Mucosa of gallbladder (tissue), 1 donor: ENCODE results near the gene STX10. TPM values are rescaled to one million over a fixed set of nuclear protein-coding genes. Genes with fewer than 3 reads are reported as not detected.
"Not testable (repeated sequence)": the region's sequence is repeated elsewhere in the genome, so short reads cannot be mapped to it uniquely, and the experiment has no call there.

Experiments used
- DNase-seq: peaks from one replicate; pipeline ENCODE4 v3.0.0-alpha.2; 2020; ENCODE audit warnings: low spot score
- total RNA-seq: library from RNA; stranded (reverse); gene quantifications from one replicate; pipeline ENCODE4 v1.2.1, GENCODE V29; 2021
- donor health status: DM: no; HTN: no; CAD: no.

The STX10 gene, protein sequence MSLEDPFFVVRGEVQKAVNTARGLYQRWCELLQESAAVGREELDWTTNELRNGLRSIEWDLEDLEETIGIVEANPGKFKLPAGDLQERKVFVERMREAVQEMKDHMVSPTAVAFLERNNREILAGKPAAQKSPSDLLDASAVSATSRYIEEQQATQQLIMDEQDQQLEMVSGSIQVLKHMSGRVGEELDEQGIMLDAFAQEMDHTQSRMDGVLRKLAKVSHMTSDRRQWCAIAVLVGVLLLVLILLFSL
- total RNA-seq = 57.7 TPM

DNA sequence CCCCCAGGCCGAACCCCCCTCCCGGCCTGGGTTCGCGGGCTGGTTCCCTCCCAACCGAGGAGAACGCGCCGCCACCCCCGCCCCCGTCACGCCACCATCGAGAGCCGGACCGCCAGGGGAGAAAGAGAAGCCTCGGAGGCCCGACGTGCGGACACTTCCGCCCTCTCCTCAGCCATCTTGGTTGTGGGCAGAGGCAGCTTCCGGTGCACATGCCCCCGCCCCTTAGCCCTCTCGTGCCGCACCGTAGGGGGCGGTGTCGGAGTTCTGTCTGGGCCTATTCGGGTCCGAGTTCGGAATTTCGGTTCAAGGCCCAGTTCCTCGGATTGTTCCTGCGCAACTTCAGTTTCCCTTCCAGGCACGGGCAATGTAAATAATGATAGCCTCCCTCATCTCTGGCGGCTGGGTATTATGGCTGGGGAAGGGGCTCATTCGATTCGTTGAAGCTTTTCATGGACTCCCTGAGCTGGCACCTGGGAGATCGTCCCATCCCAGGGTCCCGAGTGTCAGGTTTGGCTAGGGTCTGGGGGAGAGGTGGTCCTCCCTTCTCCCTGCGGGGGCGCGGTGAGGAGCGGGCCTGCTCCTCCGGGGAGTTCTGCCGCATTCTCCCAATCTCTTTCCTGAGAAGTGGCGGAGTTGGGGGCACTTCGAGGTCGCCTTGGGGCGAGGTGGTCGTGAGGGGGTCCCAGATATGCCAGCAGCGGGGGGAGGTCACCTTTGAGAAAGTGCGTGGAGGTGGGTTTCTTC, at the start of gene STX10, which contains the start of gene IER2:
Gene STX10, minus strand, starts transcription at position 189 of the 744 bp plus-strand sequence. CDS start 202 bp downstream, outside the sequence.
Gene IER2, plus strand, starts transcription at position 225 of the 744 bp plus-strand sequence. CDS start 2,776 bp downstream, outside the sequence.
- DNase-seq = peak; percentile 96

DNA sequence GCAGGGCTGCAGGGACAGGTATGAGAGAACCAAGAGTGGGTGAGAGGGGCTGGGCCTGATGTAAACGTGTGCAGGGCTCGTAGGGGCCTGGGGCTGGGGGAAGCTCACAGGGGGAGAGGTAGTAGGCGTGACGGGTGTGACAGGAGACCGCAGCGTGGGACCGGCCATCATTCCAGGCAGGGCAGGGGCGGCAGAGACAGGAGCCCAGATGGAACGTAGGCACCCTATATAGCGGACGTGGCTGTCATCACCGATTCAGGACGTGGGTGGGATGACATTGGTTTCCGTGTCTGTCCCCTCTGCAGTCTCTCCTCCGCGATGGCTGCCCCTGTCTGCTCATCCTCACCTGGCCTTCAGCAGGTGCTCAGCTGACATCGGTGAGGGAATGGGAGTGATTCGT, 48.5 kb upstream of the STX10 start:
- no peak for DNase-seq

GRCh38 chr19:13195678-13196077, 45.5 kb upstream of the STX10 start:
- DNase-seq = peak; percentile 64

DNA sequence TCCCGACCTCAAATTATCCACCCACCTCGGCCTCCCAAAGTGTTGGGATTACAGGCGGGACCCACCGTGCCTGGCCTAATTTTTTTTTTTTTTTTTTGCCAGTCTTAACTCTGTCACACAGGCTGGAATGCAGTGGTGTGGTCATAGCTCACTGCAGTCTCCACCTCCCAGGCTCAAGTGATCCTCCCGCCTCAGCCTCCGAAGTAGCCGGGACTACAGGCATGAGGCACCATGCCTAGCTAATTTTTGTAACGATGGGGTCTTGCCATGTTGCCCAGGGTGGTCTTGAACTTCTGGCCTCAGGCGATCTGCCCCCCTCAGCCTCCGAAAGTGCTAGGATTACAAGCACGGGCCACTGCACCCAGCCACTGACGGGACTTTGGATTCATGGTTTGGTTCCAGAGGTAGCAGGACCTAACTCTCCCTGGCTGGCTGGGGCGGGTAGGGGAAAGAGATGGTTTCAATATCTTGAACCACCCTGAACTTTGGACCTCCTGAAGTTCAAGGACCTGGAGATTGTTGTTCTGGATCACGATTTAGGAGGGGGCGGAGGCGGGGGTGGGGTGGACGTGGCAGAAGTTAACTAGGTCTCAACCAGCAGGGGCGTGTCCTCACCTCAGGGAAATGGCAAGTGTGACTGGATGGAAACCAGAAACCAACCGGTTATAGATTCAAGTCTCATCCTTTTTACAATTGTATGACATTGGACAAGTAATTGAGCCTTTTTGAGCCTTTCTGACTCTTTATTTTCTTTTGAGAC, 40.8 kb upstream of the STX10 start:
- DNase-seq = peak; percentile 82

GRCh38 chr19:13189600-13189999, 39.4 kb upstream of the STX10 start:
- DNase-seq = no peak

- DNase-seq = no peak
Measured at GRCh38 chr19:13187419-13187818, 37.2 kb upstream of the STX10 start.

- not testable (repeated sequence) for DNase-seq
Measured at GRCh38 chr19:13186688-13187087, 36.5 kb upstream of the STX10 start.

GRCh38 chr19:13185763-13186657, 35.8 kb upstream of the STX10 start:
- DNase-seq = not testable (repeated sequence)

DNA sequence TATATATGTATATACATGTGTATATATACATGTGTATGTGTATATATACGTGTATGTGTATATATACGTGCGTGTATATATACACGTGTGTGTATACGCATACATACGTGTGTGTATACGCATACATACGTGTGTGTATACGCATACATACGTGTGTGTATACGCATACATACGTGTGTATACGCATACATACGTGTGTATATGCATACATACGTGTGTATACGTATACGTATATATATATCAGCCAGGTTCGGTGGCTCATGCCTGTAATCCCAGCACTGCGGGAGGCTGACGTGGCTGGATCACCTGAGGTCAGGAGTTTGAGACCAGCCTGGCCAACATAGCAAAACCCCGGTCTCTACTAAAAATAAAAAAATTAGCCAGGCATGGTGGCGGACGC, 34.8 kb upstream of the STX10 start:
- DNase-seq = not testable (repeated sequence)

DNA sequence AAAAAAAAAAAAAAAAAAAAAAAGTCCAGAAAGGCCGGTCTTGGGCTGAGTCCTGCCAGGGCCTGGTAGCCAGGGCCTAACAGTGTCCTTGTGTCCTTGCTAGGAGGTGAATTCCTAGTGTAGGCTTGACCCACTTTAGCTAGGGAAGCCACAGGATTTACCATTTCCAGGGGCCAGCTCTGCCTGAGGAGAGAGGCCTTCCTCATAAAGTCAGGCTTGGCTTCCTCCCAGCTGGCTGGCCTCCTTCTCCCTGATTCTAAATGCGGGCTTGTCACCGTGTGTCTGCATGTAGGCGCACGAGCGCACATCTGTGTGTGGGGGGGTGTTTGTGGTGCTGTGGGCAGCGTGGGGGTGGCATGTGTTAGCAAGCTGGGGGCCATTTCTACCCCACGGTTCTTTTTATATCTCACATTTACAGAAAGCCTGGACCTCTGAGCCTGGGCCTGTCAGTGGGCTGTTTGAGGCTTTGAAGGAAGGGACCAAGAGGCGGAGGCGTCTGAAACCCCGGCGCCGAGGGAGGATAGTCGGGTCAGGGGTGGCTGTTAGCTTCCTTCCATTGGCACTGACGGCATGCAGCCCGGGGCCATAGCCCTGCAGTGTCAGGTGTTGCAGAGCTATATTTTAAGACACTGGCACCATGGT, 31.7 kb upstream of the STX10 start:
- peak; percentile 61 for DNase-seq

GRCh38 chr19:13178291-13178690, 28.1 kb upstream of the STX10 start:
- not testable (repeated sequence) for DNase-seq

- DNase-seq = not testable (repeated sequence)
Measured at GRCh38 chr19:13177584-13177983, 27.4 kb upstream of the STX10 start.

DNA sequence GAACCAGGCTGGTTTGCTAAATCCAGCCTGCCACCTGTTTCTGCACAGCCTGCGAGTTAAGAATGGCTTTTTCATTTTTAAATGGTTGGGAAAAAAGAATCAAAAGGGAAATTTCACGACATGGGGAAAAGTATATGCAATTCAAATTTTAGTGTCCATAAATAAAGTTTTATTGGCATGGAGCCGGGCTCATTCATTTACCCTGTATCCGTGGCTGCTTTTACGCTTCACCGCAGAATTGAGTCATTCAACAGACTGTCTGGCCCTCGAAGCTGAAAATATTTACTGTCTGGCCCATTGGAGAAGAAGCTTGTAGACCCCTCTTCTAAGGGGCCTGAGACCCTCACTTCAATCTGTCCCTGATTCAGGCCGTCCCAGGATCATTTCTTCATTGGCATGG, 26.2 kb upstream of the STX10 start:
- no peak for DNase-seq

GRCh38 chr19:13173139-13173737, 23.1 kb upstream of the STX10 start:
- DNase-seq = no peak

- DNase-seq = peak; percentile 80
Measured at GRCh38 chr19:13172346-13173138, 22.4 kb upstream of the STX10 start.

- DNase-seq = no peak
Measured at GRCh38 chr19:13171146-13171545, 21.0 kb upstream of the STX10 start.

DNA sequence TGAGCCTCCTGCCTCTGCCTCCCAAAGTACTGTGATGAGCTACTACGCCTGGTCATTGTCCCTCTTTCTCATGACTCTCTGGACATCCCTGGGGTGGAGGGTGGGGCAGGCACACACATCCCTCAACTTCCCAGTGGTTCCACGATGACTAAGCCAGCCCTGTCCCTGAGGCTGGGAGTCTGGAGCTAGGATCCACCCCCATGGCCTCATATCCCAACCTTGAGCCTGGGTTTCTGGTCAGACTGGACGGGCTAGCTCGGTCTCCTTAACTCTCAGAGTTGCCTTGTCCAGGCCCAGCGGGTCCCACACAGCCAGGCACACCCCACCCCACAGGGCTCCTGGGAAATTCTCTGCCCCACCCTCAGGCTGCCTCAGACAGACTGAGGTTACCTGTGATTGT, 19.6 kb upstream of the STX10 start:
- peak; percentile 71 for DNase-seq

DNA sequence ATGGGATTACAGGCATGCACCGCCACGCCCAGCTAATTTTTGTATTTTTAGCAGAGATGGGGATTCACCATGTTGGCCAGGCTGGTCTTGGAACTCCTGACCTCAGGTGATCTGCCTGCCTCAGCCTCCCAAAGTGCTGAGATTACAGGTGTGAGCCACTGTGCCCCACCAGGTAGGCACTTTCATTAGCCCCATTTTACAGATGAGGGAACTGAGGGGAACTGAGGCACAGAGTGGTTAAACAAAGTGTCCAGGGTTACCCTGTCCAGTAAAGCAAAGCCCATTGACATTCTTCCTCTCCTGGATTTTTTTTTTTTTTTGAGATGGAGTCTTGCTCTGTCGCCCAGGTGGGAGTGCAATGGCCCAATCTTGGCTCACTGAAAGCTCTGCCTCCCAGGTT, 16.0 kb upstream of the STX10 start:
- DNase-seq = not testable (repeated sequence)

DNA sequence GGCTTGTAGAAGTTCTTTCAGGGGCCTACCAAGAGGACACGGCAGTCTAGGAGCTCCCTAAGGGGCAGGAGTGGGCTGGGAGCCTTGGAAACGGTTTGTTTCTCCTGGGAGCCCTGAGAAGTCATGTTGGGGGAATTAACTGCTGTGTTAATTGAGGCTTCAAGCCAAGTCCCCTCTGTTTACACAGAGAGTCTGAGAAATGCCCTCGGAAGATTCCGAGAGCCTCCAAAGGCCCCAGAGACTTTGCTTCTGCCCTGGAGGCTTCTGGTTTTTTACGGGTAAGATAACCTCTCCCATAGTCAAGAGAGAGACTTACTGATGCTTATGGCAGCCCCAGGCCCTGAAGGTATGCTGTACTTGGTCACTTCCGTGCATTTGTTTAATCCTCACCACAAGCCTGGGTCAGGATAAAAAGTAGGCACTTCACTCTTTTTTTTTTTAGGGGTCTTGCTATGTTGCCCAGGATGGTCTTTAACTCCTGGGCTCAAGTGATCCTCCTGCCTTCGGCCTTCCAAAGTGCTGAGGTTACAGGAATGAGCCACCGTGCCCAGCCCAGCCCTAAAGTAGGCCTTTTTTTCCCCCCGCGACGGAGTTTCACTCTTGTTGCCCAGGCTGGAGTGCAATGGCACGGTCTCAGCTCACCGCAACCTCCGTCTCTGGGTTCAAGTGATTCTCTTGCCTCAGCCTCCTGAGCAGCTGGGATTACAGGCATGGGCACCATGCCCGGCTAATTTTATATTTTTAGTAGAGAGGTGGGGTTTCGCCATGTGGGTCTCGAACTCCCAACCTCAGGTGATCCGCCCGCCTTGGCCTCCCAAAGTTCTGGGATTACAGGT, 15.2 kb upstream of the STX10 start:
- no peak for DNase-seq
